IPS-NIHi7 (cell line): ENCODE results near the gene UBE4A.
"Not testable (repeated sequence)": the region's sequence is repeated elsewhere in the genome, so short reads cannot be mapped to it uniquely, and the experiment has no call there.

Experiments
- DNase-seq: peaks from one replicate; pipeline ENCODE4 v3.0.0; 2012; ENCODE audit warnings: mixed read lengths; ENCODE audit errors: extremely low spot score

The UBE4A gene

DNA sequence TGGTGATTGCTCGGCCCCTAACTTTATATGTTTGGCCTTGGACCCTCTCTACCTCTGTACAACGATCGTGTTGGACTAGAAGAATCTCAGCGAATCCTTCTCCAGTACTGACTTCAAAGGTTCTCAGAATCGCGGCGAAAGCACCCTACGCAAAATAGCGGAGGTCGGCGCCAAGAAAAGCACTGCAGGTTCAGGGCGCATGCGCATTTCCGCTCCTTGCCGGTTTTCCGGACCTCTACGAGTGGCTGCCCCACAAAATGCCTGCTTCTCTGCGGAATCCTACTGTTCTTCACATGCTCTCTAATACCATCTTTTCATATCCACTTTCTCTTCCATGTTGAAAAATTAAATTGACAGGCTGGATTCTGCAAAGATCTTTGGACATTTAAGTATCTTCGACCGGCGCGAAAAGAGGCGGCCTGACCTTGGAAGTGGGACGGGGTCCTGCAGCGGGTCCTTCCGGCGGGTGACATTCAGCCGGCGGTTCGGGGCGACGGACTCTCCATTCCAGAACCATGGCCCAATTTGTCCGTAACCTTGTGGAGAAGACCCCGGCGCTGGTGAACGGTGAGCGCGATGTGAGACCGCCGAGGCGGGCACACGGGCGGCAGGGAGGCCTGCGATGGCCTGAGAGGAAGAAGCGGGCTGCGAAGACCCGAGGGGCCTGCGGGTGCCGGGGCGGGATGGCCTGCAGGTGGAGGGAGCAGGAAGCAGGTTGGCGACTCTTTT is 41.9 kb downstream of the UBE4A start, which contains the start of gene ATP5MG:
ATP5MG (plus strand) TSS at position 456 of the 729 bp plus-strand sequence; CDS start at position 516, 60 bp downstream.
- DNase-seq: peak; percentile 90

DNA sequence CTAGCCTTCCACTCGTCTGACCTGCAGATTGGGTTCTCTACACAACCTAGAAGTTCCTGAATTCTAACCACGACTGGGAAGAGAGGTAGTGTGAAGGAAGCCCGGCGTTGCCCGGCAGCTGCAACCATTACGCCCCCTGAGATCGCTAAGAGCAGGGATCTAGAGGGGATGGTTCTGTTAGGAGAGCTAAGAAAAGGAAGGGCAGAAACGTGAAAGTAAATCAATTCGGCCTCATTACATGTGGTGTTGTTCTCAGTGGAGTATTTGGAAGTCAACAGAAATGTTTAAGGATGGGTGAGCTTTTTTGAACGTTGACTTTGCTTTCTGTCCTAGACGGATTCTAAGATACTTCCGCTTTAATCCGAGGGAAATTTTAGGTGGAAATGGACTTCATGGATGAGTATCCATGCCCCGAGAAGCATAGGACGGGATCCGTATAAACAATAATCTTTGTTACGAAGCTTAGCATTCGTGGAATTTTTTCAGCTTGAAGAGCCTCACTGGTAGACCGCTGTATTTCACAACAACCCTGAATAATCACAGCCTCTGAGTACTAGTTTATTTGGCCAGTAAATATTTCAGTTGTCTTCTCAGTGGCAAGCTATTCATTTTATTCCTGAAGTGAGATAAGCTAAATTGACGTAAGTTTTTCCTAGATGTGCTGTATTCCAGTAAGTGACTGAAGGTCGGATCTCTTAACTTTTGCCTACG is 42.6 kb downstream of the UBE4A start:
- DNase-seq: no peak

DNA sequence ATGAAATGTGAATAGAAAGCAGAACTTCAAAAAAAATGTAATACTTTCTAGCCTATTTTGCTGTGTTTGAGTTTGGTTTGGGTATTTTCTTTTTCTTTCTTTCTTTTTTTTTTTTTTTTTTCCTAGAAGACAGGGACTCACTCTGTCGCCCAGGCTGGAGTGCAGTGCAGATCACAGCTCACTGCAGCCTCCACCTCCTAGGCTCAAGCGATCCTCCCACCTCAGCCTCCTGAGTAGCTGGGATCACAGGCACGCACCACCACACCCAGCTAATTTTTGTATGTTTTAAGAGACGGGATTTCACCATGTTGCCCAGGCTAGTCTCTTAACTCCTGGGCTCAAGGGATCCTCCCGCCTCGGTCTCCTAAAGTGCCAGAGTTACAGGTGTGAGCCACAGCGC is 43.2 kb downstream of the UBE4A start:
- not testable (repeated sequence) for DNase-seq

DNA sequence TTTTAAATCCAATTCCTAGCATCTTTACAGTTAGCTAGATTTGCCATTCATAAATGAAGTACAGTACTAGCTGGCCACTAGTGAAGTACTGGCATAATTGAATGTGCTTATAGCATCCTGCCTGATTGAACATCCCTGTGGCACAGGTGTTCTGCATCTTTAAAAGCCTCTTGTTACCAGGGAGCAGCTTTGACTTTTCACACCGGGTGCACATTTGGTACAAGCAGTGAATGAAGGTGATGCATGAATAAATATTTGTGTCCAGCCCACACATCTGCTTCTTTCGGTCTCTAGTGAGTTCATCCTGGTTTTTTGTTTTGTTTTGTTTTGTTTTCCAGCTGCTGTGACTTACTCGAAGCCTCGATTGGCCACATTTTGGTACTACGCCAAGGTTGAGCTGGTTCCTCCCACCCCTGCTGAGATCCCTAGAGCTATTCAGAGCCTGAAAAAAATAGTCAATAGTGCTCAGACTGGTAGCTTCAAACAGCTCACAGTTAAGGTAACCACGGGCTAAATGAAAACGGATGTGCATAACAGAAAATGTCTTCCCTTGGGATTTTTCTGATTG is 47.3 kb downstream of the UBE4A start:
- DNase-seq: no peak

DNA sequence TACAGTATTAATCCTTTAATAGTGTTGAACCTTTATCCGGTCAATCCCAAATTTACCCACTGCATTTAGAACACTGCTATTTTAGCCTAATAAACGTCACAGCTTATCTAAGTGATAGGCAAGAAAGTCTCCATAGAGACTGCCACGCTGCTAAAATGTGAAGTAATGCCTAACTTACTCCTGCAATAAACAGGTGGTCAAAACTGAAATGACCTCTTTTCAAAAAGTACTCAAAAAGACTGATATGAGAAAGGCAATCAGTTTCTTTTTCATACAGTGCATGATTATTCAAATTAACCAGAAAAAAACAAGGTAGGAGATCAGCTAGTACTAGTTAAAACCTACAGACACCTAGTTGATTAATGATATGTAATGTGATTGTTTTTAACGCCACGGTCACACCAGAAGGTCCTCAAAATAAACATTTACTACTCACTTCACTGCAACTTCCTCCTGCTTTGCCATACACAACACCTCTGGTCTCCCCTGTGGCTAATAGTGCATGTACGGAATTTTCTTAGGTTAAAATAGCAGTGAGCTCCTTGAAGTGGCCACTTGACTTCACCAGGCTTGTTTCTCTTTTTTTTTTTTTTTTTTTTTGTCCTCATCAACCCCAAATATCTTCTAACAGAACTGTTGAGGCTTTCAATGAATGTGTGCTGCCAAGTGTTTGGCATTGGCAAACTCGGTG is 50.8 kb downstream of the UBE4A start:
- no peak for DNase-seq

DNA sequence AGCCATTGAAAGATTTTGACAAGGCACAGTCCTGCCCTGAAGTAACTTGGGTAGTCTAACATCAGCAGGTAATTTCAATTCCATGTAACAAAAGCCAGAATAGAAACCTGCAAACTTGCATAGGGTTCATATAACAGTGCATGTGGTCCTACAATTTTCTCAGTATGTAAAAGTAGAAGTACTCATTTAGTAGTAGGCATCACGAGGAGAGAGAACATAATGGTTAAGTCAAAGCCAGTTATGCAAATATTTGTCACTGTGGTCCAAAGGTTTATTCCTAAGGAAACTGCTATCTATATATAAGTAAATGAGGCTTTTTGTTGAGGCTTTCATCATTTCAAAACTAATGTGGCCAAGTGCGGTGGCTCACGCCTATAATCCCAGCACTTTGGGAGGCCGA is 52.1 kb downstream of the UBE4A start:
- DNase-seq: no peak

DNA sequence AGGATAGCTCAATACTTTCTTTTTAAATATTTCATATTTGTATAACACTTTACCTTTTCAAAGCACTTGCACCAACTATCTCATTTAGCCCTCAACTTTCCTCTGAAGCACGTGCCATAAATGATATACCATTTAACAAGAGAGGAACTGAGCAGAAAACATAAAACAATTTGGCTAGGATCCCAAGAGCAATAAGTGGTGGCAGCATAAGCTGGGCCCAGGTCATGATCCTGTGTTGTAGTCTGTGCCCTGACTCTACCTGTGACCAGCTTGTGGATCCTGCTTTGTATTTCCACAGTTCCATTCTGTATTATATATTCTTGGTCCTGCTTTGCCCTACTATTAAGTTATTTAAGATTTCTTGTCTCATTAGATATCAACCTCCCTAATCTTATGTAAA is 53.5 kb downstream of the UBE4A start:
- DNase-seq: no peak

DNA sequence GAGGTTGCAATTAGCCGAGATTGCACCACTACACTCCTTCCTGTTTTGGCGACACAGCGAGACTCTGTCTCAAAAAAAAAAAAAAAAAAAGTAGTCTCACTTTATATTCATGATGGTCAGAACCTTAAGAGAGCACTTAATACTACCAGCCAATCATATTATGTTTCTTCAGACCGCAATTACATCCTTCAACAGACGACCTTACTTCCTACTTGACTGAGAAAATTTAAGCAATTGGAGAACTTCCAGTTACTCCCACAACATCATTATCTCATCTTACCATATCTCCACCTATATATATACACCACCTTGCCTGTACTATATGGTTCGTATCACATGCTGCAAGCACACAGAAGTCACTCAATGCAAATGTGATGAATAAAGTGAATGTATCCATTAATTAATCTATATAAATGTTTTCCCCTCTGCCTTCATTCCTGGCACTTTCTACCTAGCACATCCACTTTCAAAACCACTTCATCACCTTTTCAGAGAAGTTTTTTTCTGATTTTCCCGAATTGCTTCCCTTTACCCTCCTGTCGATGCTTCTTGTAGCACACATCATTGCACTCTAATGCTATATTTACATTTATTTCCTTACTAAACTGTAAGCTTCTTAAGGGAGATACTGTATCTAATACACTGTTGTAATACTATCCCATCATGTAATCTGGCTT is 55.8 kb downstream of the UBE4A start:
- no peak for DNase-seq

DNA sequence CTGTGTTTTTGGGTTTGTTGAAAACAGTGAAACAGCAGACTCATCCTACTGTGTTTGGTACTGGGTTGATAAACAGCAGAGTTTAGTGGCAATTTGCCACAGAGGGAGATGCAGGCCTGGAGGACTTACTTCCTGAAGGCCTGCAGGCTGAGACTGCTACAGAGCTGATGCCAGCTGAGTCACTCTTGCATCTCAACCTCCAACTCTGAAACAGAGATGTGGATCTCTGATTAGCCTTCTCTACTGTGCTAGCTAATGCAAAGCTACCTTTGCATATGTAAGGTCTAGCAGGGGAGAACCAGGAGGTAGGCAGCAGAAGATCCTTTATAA is 56.3 kb downstream of the UBE4A start:
- peak; percentile 78 for DNase-seq

DNA sequence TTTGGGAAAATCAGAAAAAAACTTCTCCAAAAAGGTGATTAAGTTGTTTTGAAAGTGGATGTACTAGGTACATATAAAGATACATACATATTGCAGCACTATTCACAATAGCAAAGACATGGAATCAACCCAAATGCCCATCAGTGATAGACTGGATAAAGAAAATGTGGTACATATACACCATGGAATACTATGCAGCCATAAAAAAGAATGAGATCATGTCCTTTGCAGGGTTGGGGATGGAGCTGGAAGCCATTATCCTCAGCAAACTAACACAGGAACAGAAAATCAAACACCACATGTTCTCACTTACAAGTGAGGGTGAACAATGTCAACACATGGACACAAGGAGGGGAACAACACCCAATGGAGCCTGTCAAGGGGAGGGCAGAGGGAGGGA is 57.5 kb downstream of the UBE4A start:
- not testable (repeated sequence) for DNase-seq

DNA sequence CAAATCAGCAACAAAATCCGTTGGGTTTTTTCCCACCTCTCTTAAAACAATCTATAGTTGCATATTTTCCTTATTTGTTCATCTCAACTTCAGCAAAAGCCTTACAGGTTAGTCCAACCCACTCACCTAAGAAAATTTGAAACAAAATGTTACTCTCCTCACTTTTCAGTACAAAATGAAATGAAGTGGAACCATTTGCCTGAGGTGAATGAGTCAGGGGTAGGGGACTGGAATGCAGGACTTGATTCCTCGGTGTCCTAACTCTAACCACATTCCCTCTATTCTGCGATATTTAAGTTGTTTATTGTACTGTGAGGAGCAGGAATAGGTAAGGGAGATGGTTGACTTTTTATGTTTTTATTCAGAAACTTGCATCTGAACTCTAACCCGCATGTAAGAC is 58.4 kb downstream of the UBE4A start:
- no peak for DNase-seq

DNA sequence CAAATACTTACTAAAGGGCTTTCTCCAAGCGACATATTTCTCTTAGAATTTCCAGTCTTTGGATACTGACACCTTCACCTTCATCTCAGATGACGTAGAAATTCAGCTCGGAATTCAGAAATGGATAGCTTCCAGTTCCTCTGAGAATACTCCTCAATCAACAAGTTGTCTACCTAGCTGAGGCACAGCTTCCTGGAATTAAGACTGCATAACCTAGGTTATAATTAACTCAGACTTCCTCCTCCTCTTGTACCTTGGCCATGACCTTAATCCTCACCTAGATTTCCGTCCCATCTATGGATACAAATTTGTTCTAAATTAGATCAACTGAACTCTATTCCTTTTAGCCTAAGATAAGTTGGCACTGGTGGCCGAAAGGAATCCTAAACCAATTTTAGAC is 59.4 kb downstream of the UBE4A start:
- DNase-seq: no peak

DNA sequence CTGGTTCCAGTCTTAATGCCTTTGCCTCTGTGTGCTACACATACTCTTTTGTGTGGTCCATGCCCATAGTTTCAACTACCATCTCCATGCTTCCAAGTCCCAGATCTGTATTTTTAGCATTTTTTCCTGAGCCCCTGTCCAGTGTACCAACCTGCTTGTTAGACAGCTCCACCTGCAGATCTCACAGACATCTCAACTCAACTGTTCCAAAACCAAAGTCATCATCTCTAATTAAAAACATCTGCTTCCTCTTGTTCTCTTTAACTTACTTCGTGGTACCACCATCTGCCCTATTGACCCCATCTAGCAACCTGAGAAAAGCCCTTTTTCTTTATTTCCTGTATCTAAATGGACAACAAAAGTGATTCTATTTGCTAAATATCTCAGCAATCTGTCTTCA is 68.3 kb downstream of the UBE4A start:
- DNase-seq: no peak

DNA sequence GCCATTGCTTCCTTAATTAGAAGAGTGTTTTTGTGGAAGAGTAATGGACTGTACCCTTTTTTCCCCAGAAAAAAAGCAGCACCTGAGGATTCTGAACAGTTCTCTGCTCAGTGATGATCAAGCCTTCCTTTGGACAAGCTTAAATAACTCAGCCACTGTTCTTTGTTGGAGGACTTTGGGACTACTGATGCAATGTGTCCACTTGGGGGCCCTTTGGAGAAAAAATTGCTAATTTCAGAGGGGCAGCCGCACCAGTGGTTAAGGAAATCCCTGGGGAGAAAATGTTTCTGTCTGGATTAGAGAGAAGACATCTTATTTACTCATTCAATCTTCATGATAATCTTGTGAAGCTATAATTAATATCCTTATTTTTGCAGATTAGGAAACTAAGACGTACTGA is 71.6 kb downstream of the UBE4A start:
- no peak for DNase-seq

DNA sequence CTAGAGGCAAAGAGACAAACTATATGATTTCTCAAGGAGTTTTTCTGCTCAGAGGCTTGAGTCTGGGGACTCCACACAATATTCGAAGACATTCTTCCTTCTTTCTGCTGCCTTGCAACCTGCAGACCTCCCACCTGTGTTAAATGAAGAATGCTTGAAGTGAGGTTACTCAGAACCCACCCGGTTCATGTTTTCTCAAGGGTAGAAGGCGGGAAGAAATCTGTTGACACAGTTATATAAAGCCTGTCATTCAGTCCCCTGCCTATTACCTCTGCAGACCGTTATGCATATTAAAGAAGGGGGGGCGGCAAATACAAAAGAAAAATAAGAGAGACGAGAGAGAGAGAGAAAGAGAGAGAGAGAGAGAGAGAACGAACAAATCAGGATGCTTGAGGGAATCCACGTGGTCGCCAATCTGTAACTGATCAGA is 74.7 kb downstream of the UBE4A start:
- DNase-seq: no peak

DNA sequence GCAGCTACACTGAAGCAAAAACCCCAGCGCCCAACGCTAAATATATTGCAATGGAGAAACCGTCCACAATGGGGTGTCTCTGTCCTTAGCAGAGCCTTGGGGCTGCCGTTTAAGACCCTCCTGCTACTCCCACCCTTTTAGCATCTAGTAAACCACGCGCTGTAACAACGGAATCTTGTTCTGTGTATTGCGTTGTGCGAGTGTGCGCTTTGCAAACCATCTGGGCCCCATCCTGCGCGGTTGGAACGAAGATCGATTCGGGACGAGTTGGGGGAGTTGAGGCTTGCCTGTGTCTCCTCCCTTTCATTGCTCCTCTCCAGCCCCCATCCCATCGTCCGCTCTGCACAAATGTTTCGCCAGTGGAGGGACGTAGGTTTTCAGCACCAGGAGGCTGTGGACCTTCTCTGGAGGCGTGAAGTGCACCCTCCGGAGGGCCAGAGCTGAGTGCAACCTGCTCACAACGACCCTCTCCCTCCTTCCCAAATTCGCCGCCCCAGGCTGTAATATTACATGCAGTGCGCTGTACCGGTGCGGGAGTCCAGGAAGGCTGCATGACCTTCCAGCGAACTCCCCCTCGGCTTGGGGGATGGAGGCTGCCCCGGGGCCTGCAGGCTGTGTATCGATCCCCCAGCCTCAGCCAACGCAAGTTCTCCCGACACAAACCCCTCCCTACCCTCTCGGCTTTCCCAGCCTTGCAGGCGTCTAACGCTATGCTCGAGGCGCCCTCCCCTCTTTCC is 75.3 kb downstream of the UBE4A start:
- DNase-seq: peak; percentile 57

DNA sequence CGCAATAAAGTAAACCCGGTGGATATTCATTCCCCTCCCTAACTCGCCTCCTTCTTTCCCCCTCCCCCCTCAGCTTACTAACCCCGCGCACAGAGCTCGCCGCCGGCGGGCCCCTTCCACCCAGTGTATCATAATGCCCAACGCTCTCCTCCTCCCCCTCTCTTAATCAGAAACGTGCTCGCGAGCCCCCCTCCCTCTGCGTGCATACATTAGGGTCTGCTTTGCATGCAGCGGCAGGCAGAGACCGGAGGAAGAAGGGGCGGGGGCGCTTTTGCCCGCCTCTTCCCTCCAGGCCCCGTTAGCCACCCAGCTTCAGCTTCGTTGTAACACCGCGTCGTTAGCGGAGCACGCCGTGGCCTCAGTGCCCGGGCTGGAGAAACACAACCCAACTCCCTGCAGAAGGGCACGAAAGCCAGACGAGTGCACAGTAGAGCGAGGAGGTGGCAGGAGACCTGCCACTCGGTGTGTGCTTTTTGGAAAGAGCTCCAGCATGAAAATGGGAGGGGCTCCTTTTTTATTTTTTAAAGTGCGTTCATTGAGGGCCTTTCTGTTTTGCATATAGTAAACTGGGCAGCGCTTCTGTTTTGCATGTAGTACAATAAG is 76.0 kb downstream of the UBE4A start:
- peak; percentile 77 for DNase-seq

DNA sequence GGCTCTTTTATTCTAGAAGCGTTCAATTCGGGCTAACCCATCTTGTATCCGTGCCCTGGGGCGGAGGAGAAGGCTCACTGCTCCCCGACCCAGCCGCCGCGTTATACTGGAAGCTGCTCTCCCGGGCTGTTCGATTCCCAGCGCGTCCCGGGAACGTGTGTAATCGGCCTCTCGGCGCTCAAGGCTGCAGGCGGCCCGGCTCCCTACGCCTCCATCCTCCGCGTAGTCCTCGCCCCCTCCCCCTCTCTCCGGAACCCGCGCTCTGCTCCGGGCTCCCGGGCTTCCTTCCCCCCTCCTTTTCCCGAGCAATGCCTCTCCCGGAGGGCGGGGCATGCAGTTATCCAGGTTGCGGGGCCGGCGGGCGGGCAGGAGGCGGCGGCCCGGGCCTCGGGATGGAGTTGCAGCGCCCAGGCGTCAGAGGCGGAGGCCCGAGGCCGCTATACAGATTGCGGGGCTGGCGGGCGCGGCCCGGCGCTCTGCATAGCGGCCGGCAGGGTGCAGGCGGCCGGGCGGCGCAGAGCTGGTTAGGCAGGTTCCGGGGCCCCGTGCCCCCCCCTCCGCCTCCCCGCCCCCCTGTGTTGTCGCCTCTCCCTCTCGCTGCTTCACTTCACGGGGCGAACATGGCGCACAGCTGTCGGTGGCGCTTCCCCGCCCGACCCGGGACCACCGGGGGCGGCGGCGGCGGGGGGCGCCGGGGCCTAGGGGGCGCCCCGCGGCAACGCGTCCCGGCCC is 76.7 kb downstream of the UBE4A start, which contains the start of gene KMT2A:
KMT2A (plus strand) TSS at position 600 of the 732 bp plus-strand sequence; CDS start at position 621, 21 bp downstream.
- DNase-seq: peak; percentile 93

DNA sequence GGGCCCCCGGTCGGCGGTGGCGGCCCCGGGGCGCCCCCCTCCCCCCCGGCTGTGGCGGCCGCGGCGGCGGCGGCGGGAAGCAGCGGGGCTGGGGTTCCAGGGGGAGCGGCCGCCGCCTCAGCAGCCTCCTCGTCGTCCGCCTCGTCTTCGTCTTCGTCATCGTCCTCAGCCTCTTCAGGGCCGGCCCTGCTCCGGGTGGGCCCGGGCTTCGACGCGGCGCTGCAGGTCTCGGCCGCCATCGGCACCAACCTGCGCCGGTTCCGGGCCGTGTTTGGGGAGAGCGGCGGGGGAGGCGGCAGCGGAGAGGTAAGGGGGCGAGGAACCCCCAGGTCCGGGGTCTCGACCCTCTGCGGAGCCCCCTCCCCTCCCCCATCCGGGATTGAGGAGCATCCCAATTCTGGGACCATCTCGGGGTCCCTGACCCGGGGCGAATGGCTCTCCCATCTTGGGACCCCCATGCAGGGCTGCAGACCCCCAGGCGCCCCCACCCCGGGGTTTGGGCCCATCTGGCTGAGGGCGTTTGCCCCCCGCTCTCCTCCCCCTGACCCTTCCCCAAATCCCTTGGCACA is 77.3 kb downstream of the UBE4A start:
- DNase-seq: peak; percentile 19
